GM18505 (cell line): ENCODE measurements around the gene PCLAF.
"Not testable (repeated sequence)": the region's sequence is repeated elsewhere in the genome, so short reads cannot be mapped to it uniquely, and the experiment has no call there.

ENCODE experiments used
- ATAC-seq: cut with Tn5 transposase; IDR thresholded peaks from one replicate; pipeline ENCODE4 v1.9.1; 2021; ENCODE audit not compliant: unreplicated experiment
- POLR2A ChIP-seq: IDR thresholded peaks from 4 replicates; pipeline ENCODE4 v1.6.1; 2011; ENCODE audit warnings: borderline replicate concordance; ENCODE audit not compliant: insufficient read depth, insufficient read length; ENCODE audit errors: extremely low read depth

PCLAF gene

GRCh38 chr15:64387562-64388168 is 6.4 kb upstream of the PCLAF start, which contains the start of gene TRIP4:
Gene TRIP4 (plus strand): TSS chr15:64387836. CDS start chr15:64387864, 28 bp downstream.
- ATAC-seq = peak; percentile 97
- peak; percentile 86 for TF ChIP-seq POLR2A

GRCh38 chr15:64386291-64386690 is 5.0 kb upstream of the PCLAF start:
- no peak for TF ChIP-seq POLR2A
- ATAC-seq = no peak

- TF ChIP-seq POLR2A = no peak
- ATAC-seq = no peak
Observed at GRCh38 chr15:64383760-64384159, 2.5 kb upstream of the PCLAF start.

GRCh38 chr15:64380130-64380870 is 941 bp downstream of the PCLAF start:
- ATAC-seq = not testable (repeated sequence)

GRCh38 chr15:64379216-64379960 is 1.9 kb downstream of the PCLAF start:
- ATAC-seq = no peak
- TF ChIP-seq POLR2A = no peak

- ATAC-seq = no peak
- no peak for TF ChIP-seq POLR2A
Observed at GRCh38 chr15:64373360-64373759, 7.9 kb downstream of the PCLAF start.

GRCh38 chr15:64371383-64371782 is 9.9 kb downstream of the PCLAF start:
- not testable (repeated sequence) for ATAC-seq

GRCh38 chr15:64369078-64369607 is 12.1 kb downstream of the PCLAF start:
- no peak for ATAC-seq

GRCh38 chr15:64361259-64361658 is 20.0 kb downstream of the PCLAF start:
- no peak for ATAC-seq
- TF ChIP-seq POLR2A = no peak

More at GRCh38 chr15:64369078-64369607, 12.1 kb downstream of the PCLAF start:
- no peak for TF ChIP-seq POLR2A

- no peak for ATAC-seq
- TF ChIP-seq POLR2A = no peak
Observed at GRCh38 chr15:64356710-64357040, 24.6 kb downstream of the PCLAF start.

GRCh38 chr15:64355944-64356709 is 25.1 kb downstream of the PCLAF start, which contains the start of gene CSNK1G1:
Gene CSNK1G1 (minus strand): TSS chr15:64356173. CDS start chr15:64300499, 55,674 bp downstream.
- TF ChIP-seq POLR2A = peak; percentile 42
- ATAC-seq = peak; percentile 93

- ATAC-seq = no peak
- no peak for TF ChIP-seq POLR2A
Observed at GRCh38 chr15:64355348-64355943, 25.8 kb downstream of the PCLAF start.
